HepG2 (cell line): ENCODE results near the gene YEATS2. TPM values are rescaled to one million over a fixed set of nuclear protein-coding genes. Genes with fewer than 3 reads are reported as not detected.

Source experiments
- ATAC-seq: fragments of 200-7000 bp; cut with Tn5 transposase; 3 replicates; pipeline ENCODE4 v1.9.1; 2020; ENCODE audit warnings: mild to moderate bottlenecking, moderate library complexity
- BruUV-seq: library from RNA; stranded (reverse); fragments of 400-500 nt; replicated peaks from 2 replicates; lab custom pipeline; 2021; lab: Mats Ljungman, UMichigan
- CTCF ChIA-PET: fragments of 300-600 bp; formaldehyde crosslinking; extraction: SDS; loops from one replicate; lab custom pipeline; 2021; ENCODE audit warnings: low total read pairs, inconsistent platforms, low intra/inter-chr PET ratio; lab: Yijun Ruan, JAX
- POLR2A ChIA-PET: fragments of 350-600 bp; sonication (Branson Sonifier 250); formaldehyde crosslinking; loops from one replicate; lab custom pipeline; 2020; ENCODE audit warnings: antibody characterized with exemption, inconsistent platforms; lab: Yijun Ruan, JAX
- DNase-seq: peaks from one replicate; pipeline ENCODE4 v3.0.0-alpha.2; 2015; ENCODE audit warnings: low spot score
- FAIRE-seq: peaks from 3 replicates; lab custom pipeline; 2011; peaks lifted over from hg19 to GRCh38; lab: Jason Lieb, UNC
- H2AFZ ChIP-seq: one replicate; pipeline ENCODE4 v1.6.1; 2011; ENCODE audit warnings: low read length, inconsistent platforms
- H3K27ac ChIP-seq: fragments of 300-600 bp; 3 replicates; pipeline ENCODE4 v1.8.0; 2011; ENCODE audit warnings: mixed run types, mild to moderate bottlenecking, mixed read lengths, low read length, inconsistent platforms; ENCODE audit not compliant: insufficient read depth; ENCODE audit errors: extremely low read length
- H3K27me3 ChIP-seq, 2 experiments: fragments of 200-600 bp in 1 of 2; 2 replicates in 1 of 2; 3 replicates in 1 of 2; pipeline versions ENCODE4 v1.6.0 to v1.8.0; 2011; ENCODE audit warnings: low read length in 2 of 2, mild to moderate bottlenecking in 2 of 2, moderate library complexity in 2 of 2, inconsistent platforms in 1 of 2; ENCODE audit not compliant: insufficient read depth in 2 of 2, control insufficient read depth in 1 of 2
- H3K36me3 ChIP-seq, 2 experiments: fragments of 200-600 bp in 1 of 2; replicated peaks in 1 of 2; 2 replicates in 1 of 2; 3 replicates in 1 of 2; pipeline versions ENCODE4 v1.5.1 to v1.8.0; 2011; ENCODE audit warnings: low read length in 2 of 2, inconsistent platforms in 1 of 2; ENCODE audit not compliant: insufficient read depth in 2 of 2, control insufficient read depth in 1 of 2
- H3K4me1 ChIP-seq: 2 replicates; pipeline ENCODE4 v1.5.1; 2012; ENCODE audit warnings: low read length, inconsistent platforms; ENCODE audit not compliant: insufficient read depth
- H3K4me2 ChIP-seq: 2 replicates; pipeline ENCODE4 v1.6.0; 2011; ENCODE audit warnings: low read depth, low read length, inconsistent platforms
- H3K4me3 ChIP-seq, 3 experiments: fragments of 200-600 bp in 1 of 3; sonication (generic), shearing (Covaris generic) in 1 of 3; replicated peaks in 1 of 3; 2 replicates each; pipeline ENCODE4 v1.5.1; 2011 to 2016; ENCODE audit warnings: low read length in 3 of 3, inconsistent platforms in 2 of 3, low read depth in 2 of 3, mild to moderate bottlenecking in 2 of 3, control low read depth in 1 of 3, mixed read lengths in 1 of 3; ENCODE audit not compliant: insufficient read depth in 1 of 3
- H3K79me2 ChIP-seq: one replicate; pipeline ENCODE4 v1.6.1; 2011; ENCODE audit warnings: low read length, inconsistent platforms; ENCODE audit not compliant: insufficient read depth
- H3K9ac ChIP-seq: 2 replicates; pipeline ENCODE4 v1.6.0; 2011; ENCODE audit warnings: mild to moderate bottlenecking, low read depth, low read length, inconsistent platforms; ENCODE audit not compliant: insufficient read depth
- H3K9me3 ChIP-seq: 2 replicates; pipeline ENCODE4 v1.5.1; 2012; ENCODE audit warnings: mild to moderate bottlenecking, low read length
- H4K20me1 ChIP-seq: 2 replicates; pipeline ENCODE4 v1.6.0; 2011; ENCODE audit warnings: inconsistent platforms, mild to moderate bottlenecking, low read length, moderate library complexity; ENCODE audit not compliant: insufficient read depth
- ESRRA ChIP-seq: sonication (generic); formaldehyde crosslinking; IDR thresholded peaks from 2 replicates; pipeline ENCODE4 v1.5.1; 2020; ENCODE audit warnings: mild to moderate bottlenecking, low read depth, missing genetic modification reagents
- GMEB2 ChIP-seq: IDR thresholded peaks from 2 replicates; pipeline ENCODE4 v1.6.1; 2016; ENCODE audit warnings: missing biosample characterization, missing genetic modification reagents, low read depth
- KMT2A ChIP-seq: sonication (generic); formaldehyde crosslinking; IDR thresholded peaks from 2 replicates; pipeline ENCODE4 v1.4.0; 2020; ENCODE audit warnings: missing genetic modification reagents
- MAFF ChIP-seq: IDR thresholded peaks from 2 replicates; pipeline ENCODE4 v1.6.1; 2011; ENCODE audit warnings: low read depth, low read length, improper control_type of control experiment
- RBM22 ChIP-seq: fragments of 200-400 bp; formaldehyde crosslinking; optimal IDR thresholded peaks from 2 replicates; pipeline ENCODE3; 2017; ENCODE audit warnings: mild to moderate bottlenecking, low read length, moderate library complexity
- SMAD3 ChIP-seq: sonication (generic); formaldehyde crosslinking; IDR thresholded peaks from 2 replicates; pipeline ENCODE4 v1.4.0; 2020; ENCODE audit warnings: missing genetic modification reagents
- ZNF281 ChIP-seq: sonication (generic); formaldehyde crosslinking; IDR thresholded peaks from 2 replicates; pipeline ENCODE4 v1.4.0; 2020; ENCODE audit warnings: missing genetic modification reagents, borderline replicate concordance
- ZNF674 ChIP-seq: sonication (generic); formaldehyde crosslinking; IDR thresholded peaks from 2 replicates; pipeline ENCODE4 v1.5.0; 2020; ENCODE audit warnings: low read depth, mild to moderate bottlenecking, missing genetic modification reagents
- ZSCAN9 ChIP-seq: IDR thresholded peaks from 2 replicates; pipeline ENCODE4 v1.6.1; 2016; ENCODE audit warnings: borderline replicate concordance
- WGBS: methylation state at CpG from one replicate; pipeline ENCODE4 v1.1.6; 2017; ENCODE audit warnings: low lambda C conversion rate; 5-methylcytosine and 5-hydroxymethylcytosine counted together
- in situ Hi-C: cut with HindIII; loops from 2 replicates; pipeline ENCODE4 v1.10.0; 2017; ENCODE audit warnings: low pct_unique_long_range_greater_than_20kb; ENCODE audit not compliant: extremely low pct_ligation_motif_present
- intact Hi-C: fragments of 100-400 bp; cut with micrococcal nuclease; formaldehyde crosslinking; loops from one replicate; pipeline ENCODE4 v1.10.0; 2022; ENCODE audit not compliant: unreplicated experiment
- polyA plus RNA-seq, 8 experiments: library from polyadenylated mRNA; depleted of rRNA in 3 of 8; stranded (reverse) in 7 of 8; unstranded in 1 of 8; fragments of >200 nt; fragmentation: Illumina TruSeq in 4 of 8; extraction: Trizol in 4 of 8; gene quantifications; 2 replicates each; pipeline versions ENCODE4 v1.2.1 to v1.2.3, GENCODE V29; 2011 to 2016; ENCODE audit warnings: low read depth in 4 of 8, missing spikeins in 1 of 8, mixed read lengths in 1 of 8; ENCODE audit not compliant: insufficient read depth in 1 of 8
- total RNA-seq, 5 experiments: library from RNA; depleted of rRNA; stranded (reverse); fragments of >200 nt; fragmentation: Illumina TruSeq; extraction: Trizol; gene quantifications; 2 replicates each; pipeline ENCODE4 v1.2.3, GENCODE V29; 2016; ENCODE audit warnings: low read depth in 1 of 5

YEATS2 gene
- total and polyA plus RNA-seq, 2 of the 13 experiments (the other 11 are each of a cell fraction or from before 2014, with no cell fraction given): 18.6 to 33.7 TPM

- WGBS: 96% methylated on average over 9 of the region's 9 CpGs
- intact Hi-C loops (no loop called here), in situ Hi-C loops (no loop called here)
- no TSS peak for BruUV-seq
- FAIRE-seq (no peak), DNase-seq (no peak), ATAC-seq (no peak)
- Histone ChIP-seq H3K4me3 (no peak overlapping the region), H3K9me3 (no peaks in the 10 kb centered on the region), H3K4me2 (no peak overlapping the region), H2AFZ (no peak overlapping the region), H3K27ac (no peak overlapping the region), H4K20me1 (no peaks in the 10 kb centered on the region), H3K79me2 (no peaks in the 10 kb centered on the region), H3K36me3 (peaks cover 27 to 70% of the 10 kb centered on the region in 2 experiments), H3K27me3 (no peaks in the 10 kb centered on the region), H3K9ac (no peak overlapping the region), H3K4me1 (no peaks in the 10 kb centered on the region)
- POLR2A ChIA-PET: no interaction called here
- TF ChIP-seq ZSCAN9 (no peak), RBM22 (peak; percentile 37)
- CTCF ChIA-PET: no interaction called here
These were observed 139.8 kb downstream of the YEATS2 start for GRCh38 chr3:183837390-183837789.

- no TSS peak for BruUV-seq
- Histone ChIP-seq H3K4me1 (no peaks in the 10 kb centered on the region), H3K79me2 (no peaks in the 10 kb centered on the region), H3K27ac (no peak overlapping the region), H4K20me1 (no peaks in the 10 kb centered on the region)
- no peak for TF ChIP-seq SMAD3 (CRISPR knock-in tag)
- TF ChIP-seq KMT2A: no peak
- no peak for TF ChIP-seq ZNF281 (CRISPR knock-in tag)
- TF ChIP-seq ESRRA (CRISPR knock-in tag): no peak
- TF ChIP-seq MAFF: no peak
- no peak for TF ChIP-seq ZNF674
- no peak for TF ChIP-seq GMEB2
- TF ChIP-seq, all 625 proteins: peak for 0
- Histone ChIP-seq H3K4me3 (no peak overlapping the region), H2AFZ (no peak overlapping the region), H3K4me2 (no peak overlapping the region), H3K9ac (no peak overlapping the region), H3K27me3 (no peaks in the 10 kb centered on the region), H3K9me3 (no peaks in the 10 kb centered on the region), H3K36me3 (peaks cover 24 to 68% of the 10 kb centered on the region in 2 experiments)
- intact Hi-C loops: no loop called here
- FAIRE-seq (no peak), DNase-seq (no peak), ATAC-seq (no peak)
- in situ Hi-C loops: no loop called here
- ChIA-PET POLR2A (no interaction called here), CTCF (no interaction called here)
- WGBS: 100% methylated on average over 3 of the region's 3 CpGs
These were observed 140.3 kb downstream of the YEATS2 start for GRCh38 chr3:183837894-183838293.
